Mammary epithelial cell (primary cell): Measurements from ENCODE around the gene ADCY5.

Source experiments
- EZH2 ChIP-seq: IDR thresholded peaks from 2 replicates; pipeline ENCODE4 v1.6.1; 2012; ENCODE audit warnings: low read length, inconsistent platforms, borderline replicate concordance
- TF ChIP-seq, protein P1 (sequence below), 2 donors: IDR thresholded peaks in 1 of 2; conservative IDR thresholded peaks in 1 of 2; 2 replicates each; pipeline ENCODE4 v1.5.1; 2011 to 2012; ENCODE audit warnings: inconsistent platforms in 2 of 2, low read length in 2 of 2, mild to moderate bottlenecking in 2 of 2, control low read depth in 1 of 2, low read depth in 1 of 2; ENCODE audit not compliant: insufficient read depth in 1 of 2; ENCODE audit errors: extremely low read depth in 1 of 2

DNA sequence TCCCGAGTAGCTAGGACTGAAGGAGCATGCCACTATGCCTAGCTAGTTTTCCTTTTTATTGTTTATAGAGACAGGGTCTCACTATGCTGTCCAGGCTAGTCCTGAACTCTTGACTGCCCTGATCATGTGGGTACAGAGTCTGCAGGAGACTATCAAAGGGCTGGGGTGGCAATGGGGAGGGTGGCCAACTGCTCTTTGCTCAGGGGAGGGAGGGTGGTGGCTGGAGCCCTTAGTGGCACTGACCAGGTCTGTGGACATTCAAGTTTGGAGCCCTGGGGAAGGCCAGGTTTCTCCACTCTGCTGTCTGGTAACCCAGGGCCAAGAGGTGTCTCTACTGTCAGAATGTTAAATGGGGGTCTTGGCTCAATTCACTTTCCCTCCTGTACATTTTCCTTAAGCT lies 125.1 kb downstream of the ADCY5 start:
- TF ChIP-seq, protein P1, sequence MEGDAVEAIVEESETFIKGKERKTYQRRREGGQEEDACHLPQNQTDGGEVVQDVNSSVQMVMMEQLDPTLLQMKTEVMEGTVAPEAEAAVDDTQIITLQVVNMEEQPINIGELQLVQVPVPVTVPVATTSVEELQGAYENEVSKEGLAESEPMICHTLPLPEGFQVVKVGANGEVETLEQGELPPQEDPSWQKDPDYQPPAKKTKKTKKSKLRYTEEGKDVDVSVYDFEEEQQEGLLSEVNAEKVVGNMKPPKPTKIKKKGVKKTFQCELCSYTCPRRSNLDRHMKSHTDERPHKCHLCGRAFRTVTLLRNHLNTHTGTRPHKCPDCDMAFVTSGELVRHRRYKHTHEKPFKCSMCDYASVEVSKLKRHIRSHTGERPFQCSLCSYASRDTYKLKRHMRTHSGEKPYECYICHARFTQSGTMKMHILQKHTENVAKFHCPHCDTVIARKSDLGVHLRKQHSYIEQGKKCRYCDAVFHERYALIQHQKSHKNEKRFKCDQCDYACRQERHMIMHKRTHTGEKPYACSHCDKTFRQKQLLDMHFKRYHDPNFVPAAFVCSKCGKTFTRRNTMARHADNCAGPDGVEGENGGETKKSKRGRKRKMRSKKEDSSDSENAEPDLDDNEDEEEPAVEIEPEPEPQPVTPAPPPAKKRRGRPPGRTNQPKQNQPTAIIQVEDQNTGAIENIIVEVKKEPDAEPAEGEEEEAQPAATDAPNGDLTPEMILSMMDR (conservative IDR thresholded peaks at IDR 0.05 in 1 of 2, IDR thresholded peaks at IDR 0.05 in 1 of 2; ENCODE audit: extremely low read depth in 1 of 2, insufficient read depth in 1 of 2, low read depth in 1 of 2, low read length in 2 of 2) = no peak
- TF ChIP-seq EZH2 = no peak
